ACHN (cell line): ENCODE data around the gene PIN1.
A peak's percentile ranks its signal among the peaks of the same experiment; 100 is the strongest.
"Not testable (repeated sequence)": the region's sequence is repeated elsewhere in the genome, so short reads cannot be mapped to it uniquely, and the experiment has no call there.

Experiments used
- DNase-seq: peaks from one replicate; pipeline ENCODE4 v3.0.0-alpha.2; 2015
- in situ Hi-C: cut with HindIII; loops from 2 replicates; pipeline ENCODE4 v1.10.0; 2017; ENCODE audit warnings: low sequenced_read_pairs, low pct_ligation_motif_present, low pct_unique_long_range_greater_than_20kb

The PIN1 gene

GRCh38 chr19:9808855-9809824 lies 26.0 kb upstream of the PIN1 start:
- DNase-seq = no peak
- in situ Hi-C loops = no loop called here

- in situ Hi-C loops = no loop called here
Measured at GRCh38 chr19:9811139-9811538, 24.0 kb upstream of the PIN1 start.

GRCh38 chr19:9818175-9818733 lies 16.9 kb upstream of the PIN1 start:
- no peak for DNase-seq
- in situ Hi-C loops = no loop called here

More at GRCh38 chr19:9811139-9811538, 24.0 kb upstream of the PIN1 start:
- DNase-seq = no peak

- peak; percentile 98 for DNase-seq
- in situ Hi-C loops = no loop called here
Measured at GRCh38 chr19:9818734-9819595, 16.2 kb upstream of the PIN1 start, which contains the start of gene FBXL12. Gene FBXL12 (minus strand): TSS chr19:9819079. CDS start chr19:9818813, 266 bp downstream.

- in situ Hi-C loops = no loop called here
- no peak for DNase-seq
Measured at GRCh38 chr19:9819596-9819909, 15.6 kb upstream of the PIN1 start.

GRCh38 chr19:9820034-9820433 lies 15.1 kb upstream of the PIN1 start:
- in situ Hi-C loops = not testable (repeated sequence)

GRCh38 chr19:9823816-9824215 lies 11.3 kb upstream of the PIN1 start:
- DNase-seq = no peak
- in situ Hi-C loops = no loop called here

More at GRCh38 chr19:9820034-9820433, 15.1 kb upstream of the PIN1 start:
- not testable (repeated sequence) for DNase-seq

GRCh38 chr19:9827289-9828238 lies 7.6 kb upstream of the PIN1 start, which contains the start of gene UBL5:
Gene UBL5 (plus strand): TSS chr19:9827918. CDS start chr19:9828338, 420 bp downstream.
- in situ Hi-C loops = no loop called here
- peak; percentile 83 for DNase-seq

- no peak for DNase-seq
Measured at GRCh38 chr19:9828551-9829063, 6.5 kb upstream of the PIN1 start.

GRCh38 chr19:9834307-9834725 lies 802 bp upstream of the PIN1 start:
- no peak for DNase-seq
- in situ Hi-C loops = no loop called here

More at GRCh38 chr19:9828551-9829063, 6.5 kb upstream of the PIN1 start:
- in situ Hi-C loops = no loop called here

- in situ Hi-C loops = no loop called here
- no peak for DNase-seq
Measured at GRCh38 chr19:9835507-9835949, 410 bp downstream of the PIN1 start.

- peak; percentile 34 for DNase-seq
- in situ Hi-C loops = no loop called here
Measured at GRCh38 chr19:9836021-9836420, 903 bp downstream of the PIN1 start.

GRCh38 chr19:9838324-9838723 lies 3.2 kb downstream of the PIN1 start:
- DNase-seq = no peak
- in situ Hi-C loops = no loop called here

GRCh38 chr19:9839415-9839814 lies 4.3 kb downstream of the PIN1 start:
- DNase-seq = no peak
- in situ Hi-C loops = no loop called here

GRCh38 chr19:9842834-9843625 lies 7.9 kb downstream of the PIN1 start:
- in situ Hi-C loops = no loop called here
- no peak for DNase-seq

GRCh38 chr19:9843626-9844273 lies 8.6 kb downstream of the PIN1 start:
- DNase-seq, in situ Hi-C loops: not testable (repeated sequence)
